D721Med (cell line): Measurements from ENCODE around the gene GLRX.
"Not testable (repeated sequence)": the region's sequence is repeated elsewhere in the genome, so short reads cannot be mapped to it uniquely, and the experiment has no call there.

Source experiments
- DNase-seq: peaks from one replicate; pipeline ENCODE4 v3.0.0; 2011; ENCODE audit warnings: low spot score; ENCODE audit not compliant: insufficient read length
- FAIRE-seq: peaks from 2 replicates; lab custom pipeline; 2011; peaks lifted over from hg19 to GRCh38; lab: Jason Lieb, UNC
- TF ChIP-seq, protein P1 (sequence below): IDR thresholded peaks from 2 replicates; pipeline ENCODE4 v1.5.1; 2012; ENCODE audit warnings: mild to moderate bottlenecking, control low read depth; ENCODE audit not compliant: insufficient read depth; ENCODE audit errors: missing control alignments

Gene GLRX

GRCh38 chr5:95841914-95842812, 19.6 kb upstream of the GLRX start:
- FAIRE-seq (no peak), DNase-seq (no peak)
- TF ChIP-seq, protein P1, sequence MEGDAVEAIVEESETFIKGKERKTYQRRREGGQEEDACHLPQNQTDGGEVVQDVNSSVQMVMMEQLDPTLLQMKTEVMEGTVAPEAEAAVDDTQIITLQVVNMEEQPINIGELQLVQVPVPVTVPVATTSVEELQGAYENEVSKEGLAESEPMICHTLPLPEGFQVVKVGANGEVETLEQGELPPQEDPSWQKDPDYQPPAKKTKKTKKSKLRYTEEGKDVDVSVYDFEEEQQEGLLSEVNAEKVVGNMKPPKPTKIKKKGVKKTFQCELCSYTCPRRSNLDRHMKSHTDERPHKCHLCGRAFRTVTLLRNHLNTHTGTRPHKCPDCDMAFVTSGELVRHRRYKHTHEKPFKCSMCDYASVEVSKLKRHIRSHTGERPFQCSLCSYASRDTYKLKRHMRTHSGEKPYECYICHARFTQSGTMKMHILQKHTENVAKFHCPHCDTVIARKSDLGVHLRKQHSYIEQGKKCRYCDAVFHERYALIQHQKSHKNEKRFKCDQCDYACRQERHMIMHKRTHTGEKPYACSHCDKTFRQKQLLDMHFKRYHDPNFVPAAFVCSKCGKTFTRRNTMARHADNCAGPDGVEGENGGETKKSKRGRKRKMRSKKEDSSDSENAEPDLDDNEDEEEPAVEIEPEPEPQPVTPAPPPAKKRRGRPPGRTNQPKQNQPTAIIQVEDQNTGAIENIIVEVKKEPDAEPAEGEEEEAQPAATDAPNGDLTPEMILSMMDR, result no peak

GRCh38 chr5:95840956-95841705, 18.6 kb upstream of the GLRX start:
- DNase-seq (no peak), FAIRE-seq (no peak)
- TF ChIP-seq, protein P1, result no peak

DNA sequence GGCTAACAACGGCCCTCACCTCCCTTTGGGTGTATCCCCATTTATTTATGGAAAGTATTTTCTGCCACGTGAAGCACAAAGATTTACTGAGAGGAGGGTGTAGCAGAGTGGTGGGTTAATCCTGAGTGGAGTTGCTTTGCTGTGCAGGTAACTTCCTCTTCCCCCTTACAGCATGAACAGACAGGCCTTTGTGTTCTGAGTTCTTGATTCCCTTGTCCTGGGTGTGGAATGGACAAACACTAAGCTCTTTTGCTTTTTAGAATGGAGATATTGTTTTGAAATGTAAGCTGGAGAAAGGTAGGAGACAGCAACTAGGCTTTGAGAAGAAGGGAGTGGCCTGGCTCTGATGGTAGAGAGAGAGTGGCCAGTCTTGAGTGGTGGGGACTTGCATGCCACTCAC, 17.1 kb upstream of the GLRX start:
- FAIRE-seq (no peak), DNase-seq (no peak)
- TF ChIP-seq, protein P1, result no peak

- TF ChIP-seq, protein P1, result no peak
- no peak for FAIRE-seq
- no peak for DNase-seq
Measured at GRCh38 chr5:95838556-95838955, 16.0 kb upstream of the GLRX start.

- FAIRE-seq (no peak), DNase-seq (no peak)
- TF ChIP-seq, protein P1, result no peak
Measured at GRCh38 chr5:95838001-95838520, 15.5 kb upstream of the GLRX start.

- no peak for DNase-seq
- FAIRE-seq, result no peak
- TF ChIP-seq, protein P1, result no peak
Measured at GRCh38 chr5:95837492-95837891, 15.0 kb upstream of the GLRX start.

GRCh38 chr5:95836971-95837370, 14.4 kb upstream of the GLRX start:
- not testable (repeated sequence) for DNase-seq, FAIRE-seq
